ENCODE data around the gene MAGED4B.
"Not testable (repeated sequence)": the region's sequence is repeated elsewhere in the genome, so short reads cannot be mapped to it uniquely, and the experiment has no call there.

MAGED4B gene, protein sequence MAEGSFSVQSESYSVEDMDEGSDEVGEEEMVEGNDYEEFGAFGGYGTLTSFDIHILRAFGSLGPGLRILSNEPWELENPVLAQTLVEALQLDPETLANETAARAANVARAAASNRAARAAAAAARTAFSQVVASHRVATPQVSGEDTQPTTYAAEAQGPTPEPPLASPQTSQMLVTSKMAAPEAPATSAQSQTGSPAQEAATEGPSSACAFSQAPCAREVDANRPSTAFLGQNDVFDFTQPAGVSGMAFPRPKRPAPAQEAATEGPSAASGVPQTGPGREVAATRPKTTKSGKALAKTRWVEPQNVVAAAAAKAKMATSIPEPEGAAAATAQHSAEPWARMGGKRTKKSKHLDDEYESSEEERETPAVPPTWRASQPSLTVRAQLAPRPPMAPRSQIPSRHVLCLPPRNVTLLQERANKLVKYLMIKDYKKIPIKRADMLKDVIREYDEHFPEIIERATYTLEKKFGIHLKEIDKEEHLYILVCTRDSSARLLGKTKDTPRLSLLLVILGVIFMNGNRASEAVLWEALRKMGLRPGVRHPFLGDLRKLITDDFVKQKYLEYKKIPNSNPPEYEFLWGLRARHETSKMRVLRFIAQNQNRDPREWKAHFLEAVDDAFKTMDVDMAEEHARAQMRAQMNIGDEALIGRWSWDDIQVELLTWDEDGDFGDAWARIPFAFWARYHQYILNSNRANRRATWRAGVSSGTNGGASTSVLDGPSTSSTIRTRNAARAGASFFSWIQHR

GRCh38 chrX:52068666-52069640 lies at the start of gene MAGED4B:
Gene MAGED4B, minus strand, starts transcription at chrX:52069183. Its CDS starts 1,011 bp downstream, at chrX:52068172.
- DNase-seq (ENCODE audit: low read depth); H3K4me3 ChIP-seq (ENCODE audit: low read depth, low read length): not testable (repeated sequence)

DNA sequence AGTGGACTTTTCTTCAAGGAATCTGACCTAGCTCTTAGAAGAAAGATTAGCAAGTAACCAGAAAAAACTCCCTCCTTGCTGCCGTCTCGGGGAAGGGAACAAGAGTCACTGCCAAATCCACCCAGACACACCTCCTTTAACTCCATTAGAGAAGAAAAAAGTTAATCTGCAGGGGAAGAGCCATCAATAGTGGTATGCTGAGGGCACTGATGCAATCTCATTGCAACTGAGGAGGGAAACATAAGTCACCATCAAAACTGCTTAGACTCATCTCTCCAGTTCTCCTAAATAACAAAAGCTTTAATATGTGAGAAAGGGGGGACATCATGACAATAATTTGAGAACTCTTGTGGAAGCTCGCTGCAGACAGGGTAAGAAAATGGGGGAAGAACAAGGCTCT lies 49.3 kb upstream of the MAGED4B start:
- DNase-seq (ENCODE audit: low read depth), result no peak
- H3K4me3 ChIP-seq (ENCODE audit: low read depth, low read length), result no peak overlapping the region
- no peak for TF ChIP-seq CTCF (IDR thresholded peaks at IDR 0.05; ENCODE audit: control insufficient read depth, extremely low read depth, insufficient read depth)

- no peak for TF ChIP-seq CTCF (IDR thresholded peaks at IDR 0.05; ENCODE audit: control insufficient read depth, extremely low read depth, insufficient read depth)
- H3K4me3 ChIP-seq (ENCODE audit: low read depth, low read length), result no peak overlapping the region
- no peak for DNase-seq (ENCODE audit: low read depth)
These were observed 13.6 kb upstream of the MAGED4B start for GRCh38 chrX:52082578-52082977.

DNA sequence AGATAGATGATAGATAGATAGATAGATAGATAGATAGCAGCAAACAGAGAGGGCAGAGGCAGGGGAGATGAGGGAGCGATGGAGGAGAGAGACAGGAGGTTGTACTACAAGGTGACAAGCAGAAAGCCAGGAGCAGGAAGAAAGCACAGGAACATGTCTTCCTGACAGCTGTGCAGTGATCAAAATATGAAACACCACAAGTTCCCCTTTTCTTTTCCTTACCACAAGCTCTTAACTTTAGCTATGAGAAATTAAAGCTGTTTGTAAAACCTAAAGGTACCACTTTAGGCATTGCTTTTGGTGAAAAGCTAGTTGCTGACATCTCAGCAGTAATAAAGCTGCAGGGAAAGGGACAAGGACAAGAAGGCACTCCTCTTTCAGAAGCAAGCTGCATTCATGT lies 9.1 kb upstream of the MAGED4B start:
- H3K4me3 ChIP-seq (ENCODE audit: low read depth, low read length), result no peak overlapping the region
- no peak for DNase-seq (ENCODE audit: low read depth)
- TF ChIP-seq CTCF (IDR thresholded peaks at IDR 0.05; ENCODE audit: control insufficient read depth, extremely low read depth, insufficient read depth), result no peak

GRCh38 chrX:52042288-52042687 lies 26.7 kb downstream of the MAGED4B start:
- not testable (repeated sequence) for DNase-seq (ENCODE audit: low read depth); H3K4me3 ChIP-seq (ENCODE audit: low read depth, low read length)

GRCh38 chrX:52034211-52034610 lies 34.8 kb downstream of the MAGED4B start:
- DNase-seq (ENCODE audit: low read depth), result no peak
- TF ChIP-seq CTCF (IDR thresholded peaks at IDR 0.05; ENCODE audit: control insufficient read depth, extremely low read depth, insufficient read depth), result no peak
- H3K4me3 ChIP-seq (ENCODE audit: low read depth, low read length), result no peak overlapping the region

GRCh38 chrX:52031371-52031770 lies 37.6 kb downstream of the MAGED4B start:
- no peak overlapping the region for H3K4me3 ChIP-seq (ENCODE audit: low read depth, low read length)
- no peak for DNase-seq (ENCODE audit: low read depth)
- no peak for TF ChIP-seq CTCF (IDR thresholded peaks at IDR 0.05; ENCODE audit: control insufficient read depth, extremely low read depth, insufficient read depth)

All from LNCaP clone FGC (cell line).